Left lung (tissue), 10 donors: ENCODE measurements around the gene CCNYL1. TPM values are rescaled to one million over a fixed set of nuclear protein-coding genes. Genes with fewer than 3 reads are reported as not detected.

Experiments
- ATAC-seq: fragments of 200-7000 bp; cut with Tn5 transposase; one replicate; pipeline ENCODE4 v1.9.1; 2020; ENCODE audit warnings: moderate library complexity
- DNase-seq, 4 donors: peaks; one replicate each; pipeline ENCODE4 v3.0.0-alpha.2; 2013 to 2020
- H3K27ac ChIP-seq, 2 donors: fragments of 200-600 bp; sonication (generic) in 1 of 2; one replicate each; pipeline versions ENCODE4 v1.5.0 to v1.8.0; 2020 to 2021
- H3K27me3 ChIP-seq, 2 donors: fragments of 200-600 bp; sonication (generic) in 1 of 2; one replicate each; pipeline versions ENCODE4 v1.5.0 to v1.8.0; 2020 to 2021
- H3K36me3 ChIP-seq, 2 donors: fragments of 200-600 bp; sonication (generic) in 1 of 2; one replicate each; pipeline versions ENCODE4 v1.5.0 to v1.8.0; 2020 to 2021
- H3K4me1 ChIP-seq, 2 donors: fragments of 200-600 bp; one replicate each; pipeline ENCODE4 v1.8.0; 2021
- H3K4me3 ChIP-seq, 2 donors: fragments of 200-600 bp; sonication (generic) in 1 of 2; one replicate each; pipeline versions ENCODE4 v1.5.0 to v1.8.0; 2020 to 2021; ENCODE audit warnings: mild to moderate bottlenecking in 1 of 2
- H3K9me3 ChIP-seq, 2 donors: fragments of 200-600 bp; sonication (generic) in 1 of 2; one replicate each; pipeline versions ENCODE4 v1.5.0 to v1.8.0; 2020 to 2021
- intact Hi-C, 2 donors: fragments of 100-400 bp; cut with DNase I; formaldehyde crosslinking; loops; one replicate each; pipeline versions ENCODE4 v1.11.2 to v1.14.2; 2022
- polyA plus RNA-seq, 6 donors: library from polyadenylated mRNA; unstranded; fragments of 120-200 nt; gene quantifications; one replicate each; pipeline ENCODE4 v1.2.1, GENCODE V29; 2013; ENCODE audit not compliant: insufficient read length in 6 of 6
- total RNA-seq, 2 donors: library from RNA; stranded (reverse); fragmentation: NEBNext Ultra II Directional; extraction: Animal tissue kit (Norgen Biotek cat#: 25700); gene quantifications; one replicate each; pipeline ENCODE4 v1.2.1, GENCODE V29; 2021
- TF ChIP-seq, protein P1 (sequence below), 2 donors: fragments of 200-600 bp; sonication (generic) in 1 of 2; IDR thresholded peaks; one replicate each; pipeline versions ENCODE4 v1.5.0 to v1.8.0; 2021; ENCODE audit warnings: antibody characterized with exemption in 2 of 2
- donor health status: DM: no; HTN: yes; CAD: no.
- donor health status: DM: no; HTN: no; CAD: no.

Gene CCNYL1
- total and polyA plus RNA-seq, 8 donors = 18.8 to 33.2 (median 24.2) TPM

DNA sequence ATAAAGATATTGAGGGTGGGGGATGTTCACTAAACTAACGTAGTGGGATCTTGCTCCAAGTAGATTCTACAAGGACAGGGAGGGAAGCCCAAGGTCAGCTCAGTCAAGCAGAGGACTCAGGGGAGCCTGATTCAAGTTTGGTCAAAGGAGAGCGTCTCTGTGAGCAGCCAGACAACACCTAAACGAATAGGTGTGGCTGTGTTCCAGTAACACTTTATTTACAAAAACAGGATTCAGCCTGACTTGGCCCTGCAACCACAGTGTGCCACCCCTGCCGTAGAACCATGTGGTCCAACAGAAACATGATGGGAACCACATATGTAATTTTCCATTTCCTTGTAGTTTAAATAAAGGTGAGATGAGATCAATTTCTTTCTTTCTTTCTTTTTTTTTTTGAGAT, 76.4 kb downstream of the CCNYL1 start:
- Histone ChIP-seq H3K4me3 (no peak overlapping the region), H3K27ac (no peak overlapping the region), H3K27me3 (no peaks in the 10 kb centered on the region), H3K9me3 (no peaks in the 10 kb centered on the region), H3K4me1 (peaks cover 0 to 15% of the 10 kb centered on the region in 2 donors), H3K36me3 (no peaks in the 10 kb centered on the region)
- intact Hi-C loops = no loop called here
- ATAC-seq (no peak), DNase-seq (no peak)
- TF ChIP-seq, protein P1, sequence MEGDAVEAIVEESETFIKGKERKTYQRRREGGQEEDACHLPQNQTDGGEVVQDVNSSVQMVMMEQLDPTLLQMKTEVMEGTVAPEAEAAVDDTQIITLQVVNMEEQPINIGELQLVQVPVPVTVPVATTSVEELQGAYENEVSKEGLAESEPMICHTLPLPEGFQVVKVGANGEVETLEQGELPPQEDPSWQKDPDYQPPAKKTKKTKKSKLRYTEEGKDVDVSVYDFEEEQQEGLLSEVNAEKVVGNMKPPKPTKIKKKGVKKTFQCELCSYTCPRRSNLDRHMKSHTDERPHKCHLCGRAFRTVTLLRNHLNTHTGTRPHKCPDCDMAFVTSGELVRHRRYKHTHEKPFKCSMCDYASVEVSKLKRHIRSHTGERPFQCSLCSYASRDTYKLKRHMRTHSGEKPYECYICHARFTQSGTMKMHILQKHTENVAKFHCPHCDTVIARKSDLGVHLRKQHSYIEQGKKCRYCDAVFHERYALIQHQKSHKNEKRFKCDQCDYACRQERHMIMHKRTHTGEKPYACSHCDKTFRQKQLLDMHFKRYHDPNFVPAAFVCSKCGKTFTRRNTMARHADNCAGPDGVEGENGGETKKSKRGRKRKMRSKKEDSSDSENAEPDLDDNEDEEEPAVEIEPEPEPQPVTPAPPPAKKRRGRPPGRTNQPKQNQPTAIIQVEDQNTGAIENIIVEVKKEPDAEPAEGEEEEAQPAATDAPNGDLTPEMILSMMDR (IDR thresholded peaks at IDR 0.05) = no peak

DNA sequence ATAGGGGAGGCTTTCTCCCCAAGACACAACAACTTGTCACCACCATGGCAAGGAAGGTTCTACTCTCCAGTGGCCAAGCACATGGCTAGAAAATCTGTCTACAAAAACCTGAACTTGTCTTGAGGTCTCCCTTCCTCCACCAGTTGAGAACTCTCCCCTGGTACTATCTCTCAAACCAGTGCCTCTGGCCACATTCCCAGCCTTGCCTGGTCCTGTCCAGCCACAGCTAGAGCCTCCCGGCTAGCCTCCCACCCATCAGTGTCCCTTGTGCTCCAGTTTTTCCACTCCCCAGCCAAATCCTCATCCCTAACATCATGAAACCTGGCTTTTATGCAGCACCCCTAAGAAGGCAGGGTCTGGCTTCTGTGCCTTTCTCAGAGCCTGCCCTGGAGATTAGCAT, 79.5 kb downstream of the CCNYL1 start:
- TF ChIP-seq, protein P1 (IDR thresholded peaks at IDR 0.05) = no peak
- ATAC-seq = no peak
- no peak overlapping the region for H3K27ac ChIP-seq

DNA sequence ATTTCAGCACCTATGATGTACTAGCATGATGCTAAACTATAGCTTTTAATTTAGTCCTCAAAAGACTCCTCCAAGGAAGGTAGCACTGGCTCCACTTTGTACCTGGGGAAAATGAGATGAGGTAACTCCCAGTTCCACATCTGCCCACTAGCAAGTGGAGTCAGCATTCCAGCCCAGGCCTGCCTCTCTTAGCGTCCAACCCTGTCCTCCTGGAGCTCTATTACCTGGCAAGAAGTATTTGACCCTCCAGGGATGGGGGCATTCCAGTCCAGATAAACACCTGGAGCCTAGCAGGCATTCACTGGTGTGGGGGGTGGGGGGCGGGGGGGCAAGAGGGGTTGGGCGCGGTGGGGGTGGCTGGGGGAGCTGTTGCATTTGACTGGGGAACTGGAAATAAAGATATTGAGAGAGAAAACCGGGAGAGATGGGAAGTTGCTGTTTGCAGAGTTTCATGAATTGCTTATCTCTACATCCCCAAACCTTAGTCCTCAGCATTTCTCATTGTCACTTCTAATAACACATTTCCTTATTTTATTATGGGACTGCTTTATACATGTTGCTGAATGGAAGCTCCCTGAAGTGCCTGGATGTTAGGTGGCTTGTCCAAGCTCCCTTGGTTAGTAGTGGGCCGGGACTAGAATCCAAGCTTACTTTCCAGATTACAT, 80.3 kb downstream of the CCNYL1 start:
- peaks cover 2 to 28% of the 10 kb centered on the region in 2 donors for H3K4me1 ChIP-seq
- DNase-seq (no peak), ATAC-seq (peak; percentile 36)
- intact Hi-C loops = no loop called here
- TF ChIP-seq, protein P1 (IDR thresholded peaks at IDR 0.05) = no peak
- no peak overlapping the region for H3K27ac ChIP-seq
- no peaks in the 10 kb centered on the region for H3K36me3 ChIP-seq
- no peaks in the 10 kb centered on the region for H3K9me3 ChIP-seq
- H3K4me3 ChIP-seq = no peak overlapping the region
- no peaks in the 10 kb centered on the region for H3K27me3 ChIP-seq

More for the DNA sequence above, 79.5 kb downstream of the CCNYL1 start:
- intact Hi-C loops = no loop called here
- Histone ChIP-seq H3K27me3 (no peaks in the 10 kb centered on the region), H3K36me3 (no peaks in the 10 kb centered on the region), H3K9me3 (no peaks in the 10 kb centered on the region), H3K4me3 (no peak overlapping the region), H3K4me1 (peaks cover 0 to 30% of the 10 kb centered on the region in 2 donors)
- no peak for DNase-seq

DNA sequence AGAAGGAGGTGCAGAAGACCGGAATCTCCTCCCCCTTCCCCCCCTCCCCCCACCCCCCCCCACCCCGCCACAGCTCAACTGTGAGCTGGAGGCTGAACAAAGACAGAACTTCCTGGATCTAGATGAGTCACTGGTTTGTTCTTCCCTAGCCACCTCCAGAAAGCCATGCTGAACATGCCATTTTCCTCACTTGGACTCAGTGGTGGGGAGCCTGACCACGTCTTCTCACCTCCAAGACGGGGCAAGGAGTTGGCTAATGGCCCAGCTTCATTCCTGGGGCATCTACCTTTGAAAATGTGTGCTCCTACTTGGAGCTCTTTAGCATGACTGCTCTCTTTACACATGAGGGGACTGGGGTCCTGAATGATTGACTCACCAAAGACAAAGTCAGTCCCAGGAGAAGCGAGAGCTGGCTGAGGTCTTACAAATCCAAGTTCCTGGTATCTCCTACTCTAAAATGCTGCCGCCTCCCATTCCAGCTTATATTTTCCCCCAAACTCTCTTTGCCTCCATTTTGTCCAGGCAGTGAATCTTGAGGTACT, 80.9 kb downstream of the CCNYL1 start:
- Histone ChIP-seq H3K27me3 (no peaks in the 10 kb centered on the region), H3K36me3 (no peaks in the 10 kb centered on the region), H3K4me3 (no peak overlapping the region), H3K27ac (peak overlapping the region; percentile 44 to 78), H3K4me1 (peaks cover 2 to 28% of the 10 kb centered on the region in 2 donors), H3K9me3 (no peaks in the 10 kb centered on the region)
- DNase-seq (no peak), ATAC-seq (peak; percentile 55)
- intact Hi-C loops = no loop called here
- TF ChIP-seq, protein P1 (IDR thresholded peaks at IDR 0.05) = no peak

DNA sequence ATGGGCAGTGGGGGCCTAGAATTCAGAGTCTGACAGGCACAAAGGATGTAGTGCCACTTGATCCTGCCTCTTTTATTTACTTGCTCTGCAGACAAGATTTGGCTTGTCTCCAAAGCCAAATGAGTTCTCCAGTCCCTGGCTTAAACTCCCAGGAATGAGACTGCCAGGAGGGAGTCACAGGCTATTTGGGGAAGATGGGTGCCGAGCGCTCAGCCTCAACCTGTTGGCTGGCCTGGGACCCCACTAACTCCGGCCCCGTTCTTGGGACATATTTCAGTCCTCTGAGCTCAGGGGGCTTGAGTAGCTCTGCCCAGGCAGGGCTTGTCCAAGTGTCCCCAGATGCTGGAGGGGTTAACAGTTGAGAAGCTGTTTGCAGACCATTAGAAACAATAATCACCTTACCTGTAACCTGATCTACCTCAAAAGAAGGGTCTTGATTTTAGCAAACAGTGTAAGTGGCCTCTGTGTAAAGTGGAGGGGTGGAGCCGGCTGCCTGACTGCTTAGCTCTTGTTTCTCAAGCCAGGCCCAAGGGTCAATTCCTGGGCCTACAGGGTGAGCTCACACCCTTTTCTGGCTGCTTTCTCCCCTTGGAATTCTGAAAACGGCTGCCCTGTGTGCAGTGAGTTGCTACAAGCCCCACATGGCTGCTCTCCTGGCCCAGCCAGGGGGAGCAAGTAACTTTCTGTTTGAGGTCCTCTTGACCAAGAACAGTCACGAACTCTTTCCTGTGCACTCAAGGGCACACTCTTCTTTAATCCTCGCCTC, 85.3 kb downstream of the CCNYL1 start:
- Histone ChIP-seq H3K36me3 (no peaks in the 10 kb centered on the region), H3K4me3 (no peak overlapping the region), H3K27ac (peak overlapping the region; percentile 70 to 72), H3K4me1 (peaks cover 2 to 26% of the 10 kb centered on the region in 2 donors), H3K9me3 (no peaks in the 10 kb centered on the region), H3K27me3 (no peaks in the 10 kb centered on the region)
- DNase-seq (peak in 3 of 4 donors; percentile 40 to 85 (median 81)), ATAC-seq (peak; percentile 92)
- TF ChIP-seq, protein P1 (IDR thresholded peaks at IDR 0.05) = no peak
- intact Hi-C loops = no loop called here
